Neural cell (in vitro differentiated cells): ENCODE measurements around the gene AKR1E2.

Experiments
- EP300 ChIP-seq: fragments of 450-650 bp; conservative IDR thresholded peaks from 2 replicates; pipeline ENCODE4 v1.6.1; 2014; ENCODE audit warnings: antibody characterized with exemption, mild to moderate bottlenecking, moderate library complexity; ENCODE audit not compliant: poor library complexity, severe bottlenecking
- EZH2 ChIP-seq: fragments of 200-600, 300-800 bp; shearing (Covaris generic), sonication (generic); IDR thresholded peaks from 2 replicates; pipeline ENCODE4 v1.6.1; 2014; ENCODE audit warnings: antibody characterized with exemption, low read length, borderline replicate concordance, mild to moderate bottlenecking; ENCODE audit not compliant: insufficient read depth, poor library complexity, severe bottlenecking
- MXI1 ChIP-seq: fragments of 450-650 bp; conservative IDR thresholded peaks from 2 replicates; pipeline ENCODE4 v1.6.1; 2014; ENCODE audit warnings: antibody characterized with exemption, mild to moderate bottlenecking; ENCODE audit not compliant: poor library complexity, severe bottlenecking
- POLR2AphosphoS5 ChIP-seq: IDR thresholded peaks from 2 replicates; pipeline ENCODE4 v1.6.1; 2012
- RAD21 ChIP-seq: fragments of 450-650 bp; conservative IDR thresholded peaks from 2 replicates; pipeline ENCODE4 v1.6.1; 2014; ENCODE audit warnings: antibody characterized with exemption, mild to moderate bottlenecking, moderate library complexity
- TAF1 ChIP-seq: IDR thresholded peaks from 2 replicates; pipeline ENCODE4 v1.6.1; 2012; ENCODE audit warnings: low read depth
- TF ChIP-seq, protein P1 (sequence below): IDR thresholded peaks from 2 replicates; pipeline ENCODE4 v1.6.1; 2012; ENCODE audit warnings: borderline replicate concordance
- TF ChIP-seq, protein P2 (sequence below): fragments of 450-650 bp; IDR thresholded peaks from 2 replicates; pipeline ENCODE4 v1.5.1; 2014; ENCODE audit warnings: antibody characterized with exemption, mild to moderate bottlenecking, moderate library complexity; ENCODE audit not compliant: poor library complexity, severe bottlenecking

- TF ChIP-seq EP300 (no peak), EZH2 (no peak), TAF1 (no peak), POLR2AphosphoS5 (no peak), RAD21 (no peak), MXI1 (no peak)
- TF ChIP-seq, protein P1, sequence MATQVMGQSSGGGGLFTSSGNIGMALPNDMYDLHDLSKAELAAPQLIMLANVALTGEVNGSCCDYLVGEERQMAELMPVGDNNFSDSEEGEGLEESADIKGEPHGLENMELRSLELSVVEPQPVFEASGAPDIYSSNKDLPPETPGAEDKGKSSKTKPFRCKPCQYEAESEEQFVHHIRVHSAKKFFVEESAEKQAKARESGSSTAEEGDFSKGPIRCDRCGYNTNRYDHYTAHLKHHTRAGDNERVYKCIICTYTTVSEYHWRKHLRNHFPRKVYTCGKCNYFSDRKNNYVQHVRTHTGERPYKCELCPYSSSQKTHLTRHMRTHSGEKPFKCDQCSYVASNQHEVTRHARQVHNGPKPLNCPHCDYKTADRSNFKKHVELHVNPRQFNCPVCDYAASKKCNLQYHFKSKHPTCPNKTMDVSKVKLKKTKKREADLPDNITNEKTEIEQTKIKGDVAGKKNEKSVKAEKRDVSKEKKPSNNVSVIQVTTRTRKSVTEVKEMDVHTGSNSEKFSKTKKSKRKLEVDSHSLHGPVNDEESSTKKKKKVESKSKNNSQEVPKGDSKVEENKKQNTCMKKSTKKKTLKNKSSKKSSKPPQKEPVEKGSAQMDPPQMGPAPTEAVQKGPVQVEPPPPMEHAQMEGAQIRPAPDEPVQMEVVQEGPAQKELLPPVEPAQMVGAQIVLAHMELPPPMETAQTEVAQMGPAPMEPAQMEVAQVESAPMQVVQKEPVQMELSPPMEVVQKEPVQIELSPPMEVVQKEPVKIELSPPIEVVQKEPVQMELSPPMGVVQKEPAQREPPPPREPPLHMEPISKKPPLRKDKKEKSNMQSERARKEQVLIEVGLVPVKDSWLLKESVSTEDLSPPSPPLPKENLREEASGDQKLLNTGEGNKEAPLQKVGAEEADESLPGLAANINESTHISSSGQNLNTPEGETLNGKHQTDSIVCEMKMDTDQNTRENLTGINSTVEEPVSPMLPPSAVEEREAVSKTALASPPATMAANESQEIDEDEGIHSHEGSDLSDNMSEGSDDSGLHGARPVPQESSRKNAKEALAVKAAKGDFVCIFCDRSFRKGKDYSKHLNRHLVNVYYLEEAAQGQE, result no peak
- TF ChIP-seq, protein P2, sequence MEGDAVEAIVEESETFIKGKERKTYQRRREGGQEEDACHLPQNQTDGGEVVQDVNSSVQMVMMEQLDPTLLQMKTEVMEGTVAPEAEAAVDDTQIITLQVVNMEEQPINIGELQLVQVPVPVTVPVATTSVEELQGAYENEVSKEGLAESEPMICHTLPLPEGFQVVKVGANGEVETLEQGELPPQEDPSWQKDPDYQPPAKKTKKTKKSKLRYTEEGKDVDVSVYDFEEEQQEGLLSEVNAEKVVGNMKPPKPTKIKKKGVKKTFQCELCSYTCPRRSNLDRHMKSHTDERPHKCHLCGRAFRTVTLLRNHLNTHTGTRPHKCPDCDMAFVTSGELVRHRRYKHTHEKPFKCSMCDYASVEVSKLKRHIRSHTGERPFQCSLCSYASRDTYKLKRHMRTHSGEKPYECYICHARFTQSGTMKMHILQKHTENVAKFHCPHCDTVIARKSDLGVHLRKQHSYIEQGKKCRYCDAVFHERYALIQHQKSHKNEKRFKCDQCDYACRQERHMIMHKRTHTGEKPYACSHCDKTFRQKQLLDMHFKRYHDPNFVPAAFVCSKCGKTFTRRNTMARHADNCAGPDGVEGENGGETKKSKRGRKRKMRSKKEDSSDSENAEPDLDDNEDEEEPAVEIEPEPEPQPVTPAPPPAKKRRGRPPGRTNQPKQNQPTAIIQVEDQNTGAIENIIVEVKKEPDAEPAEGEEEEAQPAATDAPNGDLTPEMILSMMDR, result no peak
Measured at GRCh38 chr10:4839353-4839752, 13.3 kb downstream of the AKR1E2 start.
